ENCODE data around the gene FRYL. TPM values are rescaled to one million over a fixed set of nuclear protein-coding genes. Genes with fewer than 3 reads are reported as not detected.

Gene FRYL
- total RNA-seq, 2 experiments from 2014 or later = 85.4 to 88.5 TPM

DNA sequence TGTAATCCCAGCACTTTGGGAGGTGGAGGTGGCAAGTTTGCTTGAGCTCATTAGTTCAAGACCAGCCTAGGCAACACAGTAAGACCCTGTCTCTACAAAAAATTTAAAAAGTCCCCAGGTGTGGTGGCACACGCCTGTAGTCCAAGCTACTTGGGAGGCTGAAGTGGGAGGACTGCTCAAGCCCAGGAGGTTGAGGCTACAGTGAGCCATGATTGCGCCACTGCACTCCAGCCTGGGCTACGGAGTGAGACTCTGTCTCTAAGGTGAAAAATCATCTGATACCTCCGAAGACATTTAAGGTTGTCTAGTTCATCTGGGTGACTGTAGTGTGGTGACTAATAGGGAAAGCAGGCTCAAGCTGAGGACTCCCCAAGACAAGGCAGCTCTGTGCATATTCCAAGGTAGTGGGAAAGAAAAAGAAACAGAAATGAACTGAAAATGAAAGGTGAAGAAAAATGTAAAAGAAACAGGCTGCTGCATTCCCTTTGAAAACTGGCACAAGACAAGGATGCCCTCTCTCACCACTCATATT, 23.3 kb downstream of the FRYL start:
- intact Hi-C loops (cut with micrococcal nuclease; ENCODE audit: unreplicated experiment) = no loop called here
- peaks cover 10% of the 10 kb centered on the region; the same call in 1 of the 2 replicates for H3K36me3 ChIP-seq (ENCODE audit: insufficient read depth, low read length)
- ChIA-PET CTCF (ENCODE audit: unreplicated experiment) (no interaction called here), POLR2A (no interaction called here)
- DNase-seq (ENCODE audit: low spot score) = no peak
- H3K79me2 ChIP-seq (ENCODE audit: insufficient read depth, low read depth, low read length) = peaks cover 78% of the 10 kb centered on the region
- peaks cover 13% of the 10 kb centered on the region; the same call in 1 of the 2 replicates for H4K20me1 ChIP-seq (ENCODE audit: insufficient read depth, low read length)
- no peaks in the 10 kb centered on the region for H3K9me2 ChIP-seq (ENCODE audit: insufficient read depth, low read length)
- H3K9me3 ChIP-seq (ENCODE audit: low read length) = no peaks in the 10 kb centered on the region
- H3K4me3 ChIP-seq (ENCODE audit: low read depth, low read length, poor library complexity, severe bottlenecking) = no peak overlapping the region
- no TSS peak for BruUV-seq (replicated peaks)
- no peak overlapping the region for H3K27ac ChIP-seq (ENCODE audit: low read depth, low read length, poor library complexity, severe bottlenecking)
- TF ChIP-seq EZH2phosphoT487 (IDR thresholded peaks at IDR 0.05; ENCODE audit: borderline replicate concordance, low read depth, low read length) = no peak
- TF ChIP-seq, protein P1, sequence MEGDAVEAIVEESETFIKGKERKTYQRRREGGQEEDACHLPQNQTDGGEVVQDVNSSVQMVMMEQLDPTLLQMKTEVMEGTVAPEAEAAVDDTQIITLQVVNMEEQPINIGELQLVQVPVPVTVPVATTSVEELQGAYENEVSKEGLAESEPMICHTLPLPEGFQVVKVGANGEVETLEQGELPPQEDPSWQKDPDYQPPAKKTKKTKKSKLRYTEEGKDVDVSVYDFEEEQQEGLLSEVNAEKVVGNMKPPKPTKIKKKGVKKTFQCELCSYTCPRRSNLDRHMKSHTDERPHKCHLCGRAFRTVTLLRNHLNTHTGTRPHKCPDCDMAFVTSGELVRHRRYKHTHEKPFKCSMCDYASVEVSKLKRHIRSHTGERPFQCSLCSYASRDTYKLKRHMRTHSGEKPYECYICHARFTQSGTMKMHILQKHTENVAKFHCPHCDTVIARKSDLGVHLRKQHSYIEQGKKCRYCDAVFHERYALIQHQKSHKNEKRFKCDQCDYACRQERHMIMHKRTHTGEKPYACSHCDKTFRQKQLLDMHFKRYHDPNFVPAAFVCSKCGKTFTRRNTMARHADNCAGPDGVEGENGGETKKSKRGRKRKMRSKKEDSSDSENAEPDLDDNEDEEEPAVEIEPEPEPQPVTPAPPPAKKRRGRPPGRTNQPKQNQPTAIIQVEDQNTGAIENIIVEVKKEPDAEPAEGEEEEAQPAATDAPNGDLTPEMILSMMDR (conservative IDR thresholded peaks at IDR 0.05; ENCODE audit: low read length) = no peak
- no peaks in the 10 kb centered on the region for H3K4me1 ChIP-seq (ENCODE audit: insufficient read depth, low read length, poor library complexity, severe bottlenecking)
- H2AFZ ChIP-seq (ENCODE audit: low read length) = no peak overlapping the region
- H3K4me2 ChIP-seq (ENCODE audit: low read length) = no peak overlapping the region

DNA sequence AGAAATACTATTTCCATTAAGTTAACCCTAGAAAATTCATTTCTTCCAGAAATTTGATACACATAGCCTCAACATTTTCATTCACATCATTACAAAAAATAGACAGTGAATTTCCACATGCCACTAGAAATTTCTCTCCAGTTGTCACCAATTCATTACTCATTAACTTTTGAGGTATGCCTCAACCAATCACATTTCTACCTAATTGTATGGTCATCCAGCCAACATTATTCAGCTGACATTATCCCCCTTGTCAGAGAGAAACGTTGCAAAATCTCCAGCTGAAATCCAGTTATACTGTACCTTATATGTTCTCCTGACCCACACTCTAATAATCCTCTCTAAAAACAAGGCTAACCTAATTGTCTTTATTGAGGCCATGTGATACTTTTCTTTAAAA, 24.8 kb downstream of the FRYL start:
- no TSS peak for BruUV-seq (replicated peaks)
- intact Hi-C loops (cut with micrococcal nuclease; ENCODE audit: unreplicated experiment) = no loop called here
- TF ChIP-seq, protein P1 (conservative IDR thresholded peaks at IDR 0.05; ENCODE audit: low read length) = no peak
- TF ChIP-seq EZH2phosphoT487 (IDR thresholded peaks at IDR 0.05; ENCODE audit: borderline replicate concordance, low read depth, low read length) = no peak
- peaks cover 79% of the 10 kb centered on the region for H3K79me2 ChIP-seq (ENCODE audit: insufficient read depth, low read depth, low read length)
- CTCF ChIA-PET (ENCODE audit: unreplicated experiment) = no interaction called here
- peaks cover 7% of the 10 kb centered on the region; the same call in 1 of the 2 replicates for H4K20me1 ChIP-seq (ENCODE audit: insufficient read depth, low read length)
- no peak overlapping the region for H3K4me3 ChIP-seq (ENCODE audit: low read depth, low read length, poor library complexity, severe bottlenecking)
- H3K36me3 ChIP-seq (ENCODE audit: insufficient read depth, low read length) = peaks cover 10% of the 10 kb centered on the region; the same call in 1 of the 2 replicates
- DNase-seq (ENCODE audit: low spot score) = no peak
- no peaks in the 10 kb centered on the region for H3K9me2 ChIP-seq (ENCODE audit: insufficient read depth, low read length)
- POLR2A ChIA-PET = no interaction called here
- no peaks in the 10 kb centered on the region for H3K9me3 ChIP-seq (ENCODE audit: low read length)
- no peak overlapping the region for H3K27ac ChIP-seq (ENCODE audit: low read depth, low read length, poor library complexity, severe bottlenecking)
- H2AFZ ChIP-seq (ENCODE audit: low read length) = no peak overlapping the region
- H3K4me2 ChIP-seq (ENCODE audit: low read length) = no peak overlapping the region
- no peaks in the 10 kb centered on the region for H3K4me1 ChIP-seq (ENCODE audit: insufficient read depth, low read length, poor library complexity, severe bottlenecking)

DNA sequence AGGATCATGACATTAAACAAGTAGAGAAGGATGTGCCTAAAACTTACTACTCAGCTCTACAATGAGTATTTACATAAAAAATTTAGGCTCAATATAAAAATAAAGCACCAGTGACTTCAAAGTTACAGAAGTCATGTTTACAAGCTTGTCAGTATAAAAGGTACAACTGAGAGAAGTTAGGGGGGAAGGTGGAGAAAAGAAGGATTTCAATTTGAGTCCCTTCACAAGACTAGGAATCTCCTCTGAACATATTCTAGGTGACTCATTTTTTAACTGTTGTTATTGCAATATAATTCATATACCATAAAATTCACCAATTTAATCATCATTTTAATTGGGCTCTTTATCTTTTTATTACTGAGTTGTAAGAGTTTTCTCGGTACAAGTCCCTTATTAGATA, 26.9 kb downstream of the FRYL start:
- TF ChIP-seq, protein P1 (conservative IDR thresholded peaks at IDR 0.05; ENCODE audit: low read length) = no peak
- no peak for TF ChIP-seq EZH2phosphoT487 (IDR thresholded peaks at IDR 0.05; ENCODE audit: borderline replicate concordance, low read depth, low read length)
- Histone ChIP-seq H4K20me1 (ENCODE audit: insufficient read depth, low read length) (peaks cover 7% of the 10 kb centered on the region; the same call in 1 of the 2 replicates), H3K36me3 (ENCODE audit: insufficient read depth, low read length) (no peaks in the 10 kb centered on the region; the same call in 1 of the 2 replicates), H3K4me2 (ENCODE audit: low read length) (no peak overlapping the region), H3K9me2 (ENCODE audit: insufficient read depth, low read length) (no peaks in the 10 kb centered on the region), H3K4me3 (ENCODE audit: low read depth, low read length, poor library complexity, severe bottlenecking) (no peak overlapping the region), H3K9me3 (ENCODE audit: low read length) (no peaks in the 10 kb centered on the region), H3K27ac (ENCODE audit: low read depth, low read length, poor library complexity, severe bottlenecking) (no peak overlapping the region), H3K4me1 (ENCODE audit: insufficient read depth, low read length, poor library complexity, severe bottlenecking) (no peaks in the 10 kb centered on the region), H2AFZ (ENCODE audit: low read length) (no peak overlapping the region), H3K79me2 (ENCODE audit: insufficient read depth, low read depth, low read length) (peaks cover 84% of the 10 kb centered on the region)
- ChIA-PET CTCF (ENCODE audit: unreplicated experiment) (no interaction called here), POLR2A (interaction anchor here (0.6 kb wide), 1 partner anchor 76 kb away, joined by 3 read pairs; no protein-coding TSS in a partner anchor)
- no TSS peak for BruUV-seq (replicated peaks)
- no peak for DNase-seq (ENCODE audit: low spot score)
- intact Hi-C loops (cut with micrococcal nuclease; ENCODE audit: unreplicated experiment) = no loop called here

All from OCI-LY7 (cell line).